ENCODE results near the gene LARGE1. TPM values are rescaled to one million over a fixed set of nuclear protein-coding genes. Genes with fewer than 3 reads are reported as not detected.

Gene LARGE1
- polyA plus RNA-seq, 3 donors: 0.05 to 0.13 TPM; not detected in 1

DNA sequence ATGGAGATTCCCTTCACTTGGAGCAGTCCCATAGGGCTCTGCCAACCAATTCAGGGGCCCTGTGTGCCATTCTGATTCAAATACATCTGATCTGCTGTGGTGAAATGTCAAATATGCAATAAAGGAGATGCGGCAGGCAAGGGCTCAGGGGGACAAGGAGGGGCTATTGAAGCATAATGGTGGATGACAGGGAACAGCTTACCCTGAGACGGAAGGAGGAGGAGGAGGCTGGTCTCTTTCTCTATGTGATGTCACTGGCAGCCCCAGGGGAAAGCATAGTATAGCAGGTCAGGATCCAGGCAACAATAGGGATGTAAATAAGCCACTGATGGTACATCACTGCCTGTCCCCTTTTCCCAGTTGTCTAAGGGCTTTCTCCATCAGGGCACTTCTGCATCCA is 511.2 kb downstream of the LARGE1 start:
- Mint-ChIP-seq H3K9me3 (peaks cover 5 to 24% (median 12%) of the 10 kb centered on the region in 7 donors), H3K4me3 (no peak overlapping the region), H3K4me1 (no peaks in the 10 kb centered on the region), H3K36me3 (no peaks in the 10 kb centered on the region), H3K27ac (no peak overlapping the region), H3K27me3 (ENCODE audit: low read depth in 3 of 3) (no peaks in the 10 kb centered on the region)
- Histone ChIP-seq H3K36me3 (replicated peaks in 1 of 2; ENCODE audit: control insufficient read depth in 1 of 2, insufficient read depth in 2 of 2, low read length in 2 of 2) (no peaks in the 10 kb centered on the region), H4K20me1 (ENCODE audit: insufficient read depth, low read length) (no peaks in the 10 kb centered on the region), H3K27ac (ENCODE audit: low read depth in 1 of 2, low read length in 2 of 2) (no peak overlapping the region), H3K4me2 (replicated peaks; ENCODE audit: extremely low read depth, low read length, poor library complexity, severe bottlenecking) (no peak overlapping the region), H3K9ac (ENCODE audit: insufficient read depth, low read length, poor library complexity, severe bottlenecking) (no peak overlapping the region), H3K27me3 (ENCODE audit: control insufficient read depth in 2 of 2, insufficient read depth in 2 of 2, low read length in 2 of 2) (no peaks in the 10 kb centered on the region), H3K9me3 (replicated peaks in 1 of 2; ENCODE audit: control insufficient read depth in 1 of 2, insufficient read depth in 1 of 2, low read length in 2 of 2) (peaks cover 6 to 7% of the 10 kb centered on the region in 2 donors), H2AFZ (ENCODE audit: insufficient read depth, low read depth, low read length, poor library complexity, severe bottlenecking) (no peak overlapping the region), H3K79me2 (ENCODE audit: insufficient read depth, low read length) (no peaks in the 10 kb centered on the region), H3K4me3 (replicated peaks in 1 of 3; ENCODE audit: low read depth in 2 of 3, low read length in 3 of 3) (no peak overlapping the region), H3K4me1 (ENCODE audit: control insufficient read depth in 1 of 2, insufficient read depth in 2 of 2, low read length in 2 of 2) (no peaks in the 10 kb centered on the region)
- intact Hi-C loops (cut with micrococcal nuclease): no loop called here
- DNase-seq: no peak
- no CpG with 5 or more reads among the region's 2 CpGs for whole genome bisulfite sequencing (ENCODE audit: insufficient coverage)
- TF ChIP-seq, protein P1, sequence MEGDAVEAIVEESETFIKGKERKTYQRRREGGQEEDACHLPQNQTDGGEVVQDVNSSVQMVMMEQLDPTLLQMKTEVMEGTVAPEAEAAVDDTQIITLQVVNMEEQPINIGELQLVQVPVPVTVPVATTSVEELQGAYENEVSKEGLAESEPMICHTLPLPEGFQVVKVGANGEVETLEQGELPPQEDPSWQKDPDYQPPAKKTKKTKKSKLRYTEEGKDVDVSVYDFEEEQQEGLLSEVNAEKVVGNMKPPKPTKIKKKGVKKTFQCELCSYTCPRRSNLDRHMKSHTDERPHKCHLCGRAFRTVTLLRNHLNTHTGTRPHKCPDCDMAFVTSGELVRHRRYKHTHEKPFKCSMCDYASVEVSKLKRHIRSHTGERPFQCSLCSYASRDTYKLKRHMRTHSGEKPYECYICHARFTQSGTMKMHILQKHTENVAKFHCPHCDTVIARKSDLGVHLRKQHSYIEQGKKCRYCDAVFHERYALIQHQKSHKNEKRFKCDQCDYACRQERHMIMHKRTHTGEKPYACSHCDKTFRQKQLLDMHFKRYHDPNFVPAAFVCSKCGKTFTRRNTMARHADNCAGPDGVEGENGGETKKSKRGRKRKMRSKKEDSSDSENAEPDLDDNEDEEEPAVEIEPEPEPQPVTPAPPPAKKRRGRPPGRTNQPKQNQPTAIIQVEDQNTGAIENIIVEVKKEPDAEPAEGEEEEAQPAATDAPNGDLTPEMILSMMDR (IDR thresholded peaks at IDR 0.05): no peak

DNA sequence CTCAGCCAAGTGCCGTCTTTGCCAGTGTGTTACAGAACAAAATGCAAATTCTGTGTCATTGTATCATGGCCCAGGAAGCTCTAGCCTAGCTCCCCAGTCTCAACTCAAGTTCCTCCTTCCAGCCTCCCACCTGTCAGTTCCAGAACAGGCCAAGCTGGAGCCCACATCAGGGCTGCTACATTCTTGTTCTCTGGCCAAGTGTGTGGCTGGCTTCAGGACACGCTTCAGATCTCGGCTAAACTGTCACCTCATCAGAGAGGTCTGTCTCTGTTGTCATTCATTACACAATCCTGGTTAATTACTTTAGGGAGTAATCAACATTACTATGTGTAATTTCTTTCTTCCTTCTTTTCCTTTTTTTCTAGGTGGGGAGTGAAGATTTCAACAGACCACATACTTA is 515.1 kb downstream of the LARGE1 start:
- no peak overlapping the region for H3K9ac ChIP-seq (ENCODE audit: insufficient read depth, low read length, poor library complexity, severe bottlenecking)
- H3K36me3 ChIP-seq (replicated peaks in 1 of 2; ENCODE audit: control insufficient read depth in 1 of 2, insufficient read depth in 2 of 2, low read length in 2 of 2): no peaks in the 10 kb centered on the region
- no peaks in the 10 kb centered on the region for H3K4me1 ChIP-seq (ENCODE audit: control insufficient read depth in 1 of 2, insufficient read depth in 2 of 2, low read length in 2 of 2)
- WGBS (ENCODE audit: insufficient coverage): 93% methylated on average over 2 of the region's 3 CpGs
- Mint-ChIP-seq H3K4me3 (no peak overlapping the region), H3K36me3 (no peaks in the 10 kb centered on the region), H3K27ac (no peak overlapping the region), H3K27me3 (ENCODE audit: low read depth in 3 of 3) (peaks cover 0 to 3% (median 0%) of the 10 kb centered on the region in 3 donors), H3K9me3 (peaks cover 5 to 19% (median 11%) of the 10 kb centered on the region in 7 donors), H3K4me1 (no peaks in the 10 kb centered on the region)
- no peak overlapping the region for H3K27ac ChIP-seq (ENCODE audit: low read depth in 1 of 2, low read length in 2 of 2)
- no peaks in the 10 kb centered on the region for H4K20me1 ChIP-seq (ENCODE audit: insufficient read depth, low read length)
- H2AFZ ChIP-seq (ENCODE audit: insufficient read depth, low read depth, low read length, poor library complexity, severe bottlenecking): no peak overlapping the region
- DNase-seq: no peak
- no peaks in the 10 kb centered on the region for H3K27me3 ChIP-seq (ENCODE audit: control insufficient read depth in 2 of 2, insufficient read depth in 2 of 2, low read length in 2 of 2)
- H3K79me2 ChIP-seq (ENCODE audit: insufficient read depth, low read length): no peaks in the 10 kb centered on the region
- no peak overlapping the region for H3K4me2 ChIP-seq (replicated peaks; ENCODE audit: extremely low read depth, low read length, poor library complexity, severe bottlenecking)
- intact Hi-C loops (cut with micrococcal nuclease): no loop called here
- TF ChIP-seq, protein P1 (IDR thresholded peaks at IDR 0.05): no peak
- H3K4me3 ChIP-seq (replicated peaks in 1 of 3; ENCODE audit: low read depth in 2 of 3, low read length in 3 of 3): no peak overlapping the region
- H3K9me3 ChIP-seq (replicated peaks in 1 of 2; ENCODE audit: control insufficient read depth in 1 of 2, insufficient read depth in 1 of 2, low read length in 2 of 2): no peaks in the 10 kb centered on the region
